Gastroesophageal sphincter (tissue), 3 donors: ENCODE results near the gene CIB4.

ENCODE experiments used
- POLR2A ChIP-seq, 2 donors: fragments of 450-650 bp; IDR thresholded peaks; one replicate each; pipeline ENCODE4 v1.6.1; 2017; ENCODE audit warnings: antibody characterized with exemption in 2 of 2, mild to moderate bottlenecking in 2 of 2, moderate library complexity in 1 of 2
- POLR2AphosphoS5 ChIP-seq: sonication (generic); formaldehyde crosslinking; IDR thresholded peaks from one replicate; pipeline ENCODE4 v1.6.1; 2017; ENCODE audit warnings: antibody characterized with exemption
- TF ChIP-seq, protein P1 (sequence below), 4 experiments: fragments of 200-600 bp in 2 of 4; fragments of 450-650 bp in 2 of 4; sonication (generic) in 1 of 4; IDR thresholded peaks; one replicate each; pipeline ENCODE4 v1.5.1; 2017 to 2019; ENCODE audit warnings: antibody characterized with exemption in 4 of 4, mild to moderate bottlenecking in 2 of 4, moderate library complexity in 2 of 4

DNA sequence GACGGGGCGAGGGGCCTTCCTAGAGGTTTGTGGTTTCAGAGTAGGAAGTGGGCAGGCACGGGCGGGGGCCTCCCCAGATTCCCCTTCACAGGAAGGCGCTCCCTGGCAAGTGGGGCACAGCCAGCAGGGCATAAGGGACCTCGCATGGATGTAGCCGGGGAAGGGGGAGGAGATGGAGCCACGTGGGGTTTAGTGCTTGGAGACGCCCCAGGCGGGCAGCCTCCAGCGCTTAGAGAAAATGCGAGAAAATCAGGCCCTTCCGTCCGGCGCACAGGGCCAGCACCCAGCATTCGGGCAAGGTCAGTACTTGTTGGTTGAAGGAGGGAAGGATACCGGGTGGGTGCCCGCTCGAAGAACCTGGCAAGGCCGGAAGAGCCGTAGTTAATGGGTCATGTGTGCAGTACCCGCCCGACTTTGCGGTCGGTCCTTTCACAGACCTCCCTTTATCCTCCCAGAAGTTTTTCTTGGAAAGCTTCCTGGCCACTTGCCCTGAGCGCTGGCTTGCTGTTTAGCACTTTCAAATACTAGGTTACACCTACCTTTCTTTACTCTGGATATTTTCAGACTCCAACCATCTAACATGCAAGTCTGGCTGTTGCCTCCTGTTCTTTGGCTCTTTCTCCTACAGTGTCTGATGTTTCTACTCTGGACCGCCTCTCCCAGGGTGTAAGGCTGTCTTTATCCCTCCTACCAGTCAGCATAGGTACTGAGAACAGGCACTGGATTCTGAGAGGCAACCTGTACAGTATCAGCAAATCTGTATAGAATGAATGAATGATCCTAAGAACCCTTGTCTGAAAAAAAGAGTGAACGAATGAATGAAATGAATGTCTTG is 78.1 kb downstream of the CIB4 start:
- TF ChIP-seq, protein P1, sequence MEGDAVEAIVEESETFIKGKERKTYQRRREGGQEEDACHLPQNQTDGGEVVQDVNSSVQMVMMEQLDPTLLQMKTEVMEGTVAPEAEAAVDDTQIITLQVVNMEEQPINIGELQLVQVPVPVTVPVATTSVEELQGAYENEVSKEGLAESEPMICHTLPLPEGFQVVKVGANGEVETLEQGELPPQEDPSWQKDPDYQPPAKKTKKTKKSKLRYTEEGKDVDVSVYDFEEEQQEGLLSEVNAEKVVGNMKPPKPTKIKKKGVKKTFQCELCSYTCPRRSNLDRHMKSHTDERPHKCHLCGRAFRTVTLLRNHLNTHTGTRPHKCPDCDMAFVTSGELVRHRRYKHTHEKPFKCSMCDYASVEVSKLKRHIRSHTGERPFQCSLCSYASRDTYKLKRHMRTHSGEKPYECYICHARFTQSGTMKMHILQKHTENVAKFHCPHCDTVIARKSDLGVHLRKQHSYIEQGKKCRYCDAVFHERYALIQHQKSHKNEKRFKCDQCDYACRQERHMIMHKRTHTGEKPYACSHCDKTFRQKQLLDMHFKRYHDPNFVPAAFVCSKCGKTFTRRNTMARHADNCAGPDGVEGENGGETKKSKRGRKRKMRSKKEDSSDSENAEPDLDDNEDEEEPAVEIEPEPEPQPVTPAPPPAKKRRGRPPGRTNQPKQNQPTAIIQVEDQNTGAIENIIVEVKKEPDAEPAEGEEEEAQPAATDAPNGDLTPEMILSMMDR (IDR thresholded peaks at IDR 0.05) = no peak
- TF ChIP-seq POLR2A (IDR thresholded peaks at IDR 0.05) (no peak), POLR2AphosphoS5 (no peak)
